HFFc6 (cell line): ENCODE measurements around the gene TTC9C. TPM values are rescaled to one million over a fixed set of nuclear protein-coding genes. Genes with fewer than 3 reads are reported as not detected.
"Not testable (repeated sequence)": the region's sequence is repeated elsewhere in the genome, so short reads cannot be mapped to it uniquely, and the experiment has no call there.

ENCODE experiments used
- DNase-seq: peaks from one replicate; pipeline ENCODE4 v3.0.0-alpha.2; 2018
- H3K27ac Mint-ChIP-seq: 2 replicates; pipeline ENCODE4 v1.8.0; 2020; ENCODE audit warnings: mild to moderate bottlenecking, mixed read lengths
- H3K27me3 Mint-ChIP-seq: 2 replicates; pipeline ENCODE4 v1.8.0; 2021; ENCODE audit warnings: mild to moderate bottlenecking, moderate library complexity, mixed read lengths; ENCODE audit not compliant: insufficient read depth
- H3K36me3 Mint-ChIP-seq: 2 replicates; pipeline ENCODE4 v1.8.0; 2021; ENCODE audit warnings: low read depth, mixed read lengths
- H3K4me1 Mint-ChIP-seq: 2 replicates; pipeline ENCODE4 v1.8.0; 2020; ENCODE audit warnings: low read depth, mixed read lengths
- H3K4me3 Mint-ChIP-seq: 2 replicates; pipeline ENCODE4 v1.8.0; 2020; ENCODE audit warnings: mild to moderate bottlenecking, moderate library complexity, mixed read lengths
- H3K9me3 Mint-ChIP-seq: 2 replicates; pipeline ENCODE4 v1.8.0; 2020; ENCODE audit warnings: mild to moderate bottlenecking, mixed read lengths
- total RNA-seq, 6 experiments: library from RNA; stranded (reverse); fragmentation: NEBNext Ultra II Directional; extraction: Animal tissue kit (Norgen Biotek cat#: 25700); gene quantifications; 2 replicates in 1 of 6; 3 replicates in 5 of 6; pipeline ENCODE4 v1.2.3, GENCODE V29; 2021
- TF ChIP-seq, protein P1 (sequence below): fragments of 200-600 bp; sonication (generic); IDR thresholded peaks from 2 replicates; pipeline ENCODE4 v1.5.0; 2021; ENCODE audit warnings: antibody characterized with exemption, mild to moderate bottlenecking

The TTC9C gene
- total RNA-seq, 6 experiments from 2014 or later = 46.2 to 52.7 (median 50.0) TPM

DNA sequence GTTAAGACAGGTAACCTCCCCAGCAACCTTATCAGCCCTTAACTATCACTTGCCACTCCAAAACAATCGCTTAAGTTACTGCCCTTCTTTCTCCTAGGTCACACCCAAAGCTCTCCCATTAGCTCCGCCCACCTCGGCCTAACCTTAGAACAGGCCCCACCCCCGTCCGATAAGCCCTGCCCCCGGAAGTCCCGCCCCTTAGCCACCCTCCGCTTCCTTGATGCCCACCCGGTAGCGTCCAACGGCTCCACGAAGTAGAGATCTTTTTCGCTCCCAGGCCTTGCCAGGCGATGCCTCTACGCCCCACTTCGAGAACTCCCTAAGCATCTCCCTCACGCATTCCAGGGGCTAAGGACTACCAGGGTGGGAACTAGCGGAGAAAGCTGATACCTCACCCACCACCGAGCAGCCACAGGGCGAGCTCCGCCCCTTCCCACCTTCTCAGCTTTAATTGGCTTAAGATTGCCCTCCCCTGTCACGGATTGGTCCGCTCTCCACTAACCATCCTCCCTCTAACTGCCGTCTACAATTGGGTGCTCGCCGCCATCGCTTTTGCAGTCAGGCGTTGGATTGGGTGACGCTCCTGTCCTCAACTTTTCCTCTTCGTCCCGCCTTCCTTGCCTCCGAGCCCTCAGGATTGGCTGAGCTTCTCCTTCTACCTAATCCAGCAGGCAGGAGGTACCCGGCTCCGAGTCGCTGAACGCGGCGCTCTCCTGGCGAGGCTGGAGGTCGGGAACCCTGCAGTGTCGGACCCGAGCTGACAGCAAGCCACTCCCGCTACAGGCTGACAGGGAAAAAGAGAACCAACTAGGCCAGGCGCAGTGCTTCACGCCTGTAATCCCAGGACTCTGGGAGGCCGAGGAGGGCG lies 25.7 kb downstream of the TTC9C start, which contains the start of gene ZBTB3:
ZBTB3 (minus strand) TSS at position 425 of the 868 bp plus-strand sequence. CDS start 496 bp downstream, outside the sequence.
- H3K27me3 Mint-ChIP-seq = peaks cover 6% of the 10 kb centered on the region
- peaks cover 8% of the 10 kb centered on the region; the same call in 1 of the 2 replicates for H3K36me3 Mint-ChIP-seq
- DNase-seq = peak; percentile 99
- TF ChIP-seq, protein P1, sequence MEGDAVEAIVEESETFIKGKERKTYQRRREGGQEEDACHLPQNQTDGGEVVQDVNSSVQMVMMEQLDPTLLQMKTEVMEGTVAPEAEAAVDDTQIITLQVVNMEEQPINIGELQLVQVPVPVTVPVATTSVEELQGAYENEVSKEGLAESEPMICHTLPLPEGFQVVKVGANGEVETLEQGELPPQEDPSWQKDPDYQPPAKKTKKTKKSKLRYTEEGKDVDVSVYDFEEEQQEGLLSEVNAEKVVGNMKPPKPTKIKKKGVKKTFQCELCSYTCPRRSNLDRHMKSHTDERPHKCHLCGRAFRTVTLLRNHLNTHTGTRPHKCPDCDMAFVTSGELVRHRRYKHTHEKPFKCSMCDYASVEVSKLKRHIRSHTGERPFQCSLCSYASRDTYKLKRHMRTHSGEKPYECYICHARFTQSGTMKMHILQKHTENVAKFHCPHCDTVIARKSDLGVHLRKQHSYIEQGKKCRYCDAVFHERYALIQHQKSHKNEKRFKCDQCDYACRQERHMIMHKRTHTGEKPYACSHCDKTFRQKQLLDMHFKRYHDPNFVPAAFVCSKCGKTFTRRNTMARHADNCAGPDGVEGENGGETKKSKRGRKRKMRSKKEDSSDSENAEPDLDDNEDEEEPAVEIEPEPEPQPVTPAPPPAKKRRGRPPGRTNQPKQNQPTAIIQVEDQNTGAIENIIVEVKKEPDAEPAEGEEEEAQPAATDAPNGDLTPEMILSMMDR = no peak
- H3K9me3 Mint-ChIP-seq = no peaks in the 10 kb centered on the region
- peaks cover 5% of the 10 kb centered on the region; the same call in 1 of the 2 replicates for H3K4me1 Mint-ChIP-seq
- peak within 1 kb of the TSS; percentile 98 for H3K27ac Mint-ChIP-seq
- H3K4me3 Mint-ChIP-seq = peak within 1 kb of the TSS; percentile 99

DNA sequence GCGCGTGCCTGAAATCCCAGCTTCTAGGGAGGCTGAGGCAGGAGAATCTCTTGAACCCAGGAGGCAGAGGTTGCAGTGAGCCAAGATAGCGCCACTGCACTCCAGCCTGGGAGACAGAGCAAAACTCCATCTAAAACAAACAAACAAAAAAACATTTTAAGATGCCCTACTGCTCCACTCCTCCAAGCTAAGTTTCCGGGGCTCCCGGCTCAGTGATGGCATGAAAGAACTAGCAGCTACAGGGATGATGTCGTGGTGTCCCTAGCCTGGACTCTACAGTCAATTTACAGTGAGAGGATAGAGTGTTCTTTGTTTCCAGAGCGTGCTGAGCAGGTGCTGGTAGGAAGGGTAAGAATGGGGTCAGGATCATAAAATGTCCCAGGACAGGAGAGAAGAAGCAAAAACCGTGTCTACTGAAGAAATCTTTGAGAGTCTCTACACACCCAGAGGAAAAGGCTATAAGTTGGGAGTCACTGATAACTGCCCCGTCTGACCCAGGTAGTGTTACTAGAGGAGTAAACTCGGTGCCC lies 26.9 kb downstream of the TTC9C start:
- H3K9me3 Mint-ChIP-seq = no peaks in the 10 kb centered on the region
- H3K4me1 Mint-ChIP-seq = peaks cover 5% of the 10 kb centered on the region; the same call in 1 of the 2 replicates
- H3K27ac Mint-ChIP-seq = no peak overlapping the region; the same call in 1 of the 2 replicates
- TF ChIP-seq, protein P1 = no peak
- H3K36me3 Mint-ChIP-seq = peaks cover 4% of the 10 kb centered on the region; the same call in 1 of the 2 replicates
- no peak overlapping the region for H3K4me3 Mint-ChIP-seq
- peaks cover 6% of the 10 kb centered on the region for H3K27me3 Mint-ChIP-seq
- no peak for DNase-seq

- peaks cover 6% of the 10 kb centered on the region for H3K27me3 Mint-ChIP-seq
- H3K4me1 Mint-ChIP-seq = peaks cover 22% of the 10 kb centered on the region
- H3K36me3 Mint-ChIP-seq = peaks cover 4% of the 10 kb centered on the region
- no peaks in the 10 kb centered on the region for H3K9me3 Mint-ChIP-seq
- no peak overlapping the region for H3K27ac Mint-ChIP-seq
- DNase-seq = no peak
- TF ChIP-seq, protein P1 = no peak
- H3K4me3 Mint-ChIP-seq = no peak overlapping the region
These were observed 29.8 kb downstream of the TTC9C start for GRCh38 chr11:62757846-62758788.

- not testable (repeated sequence) for DNase-seq
- peak overlapping the region; percentile 97 for H3K4me3 Mint-ChIP-seq
These were observed 32.6 kb downstream of the TTC9C start for GRCh38 chr11:62760867-62761227.

GRCh38 chr11:62770778-62771143 lies 42.5 kb downstream of the TTC9C start:
- TF ChIP-seq, protein P1 = no peak
- DNase-seq = no peak
- Mint-ChIP-seq H3K27me3 (no peaks in the 10 kb centered on the region; the same call in 1 of the 2 replicates), H3K4me1 (peaks cover 22% of the 10 kb centered on the region), H3K36me3 (peaks cover 21% of the 10 kb centered on the region), H3K4me3 (peak overlapping the region; percentile 93), H3K9me3 (no peaks in the 10 kb centered on the region), H3K27ac (peak overlapping the region; percentile 95)

More at GRCh38 chr11:62760867-62761227, 32.6 kb downstream of the TTC9C start:
- peaks cover 16% of the 10 kb centered on the region for H3K4me1 Mint-ChIP-seq
- not testable (repeated sequence) for H3K36me3 Mint-ChIP-seq, H3K9me3 Mint-ChIP-seq, H3K27me3 Mint-ChIP-seq
- H3K27ac Mint-ChIP-seq = peak overlapping the region; percentile 59; the same call in 1 of the 2 replicates
